RWPE1 (cell line): ENCODE measurements around the gene USP12.

Experiments used
- CTCF ChIA-PET: fragments of 350-600 bp; sonication (Branson Sonifier 250); formaldehyde crosslinking; extraction: SDS; loops from one replicate; lab custom pipeline; 2021; lab: Yijun Ruan, JAX
- POLR2A ChIA-PET: fragments of 400-600 bp; formaldehyde crosslinking; extraction: SDS; loops from one replicate; lab custom pipeline; 2020; ENCODE audit warnings: antibody characterized with exemption; ENCODE audit not compliant: low non-redundant PET; lab: Yijun Ruan, JAX
- DNase-seq: peaks from one replicate; pipeline ENCODE4 v3.0.0; 2012; ENCODE audit warnings: low spot score
- H3K27ac ChIP-seq: fragments of 450-650 bp; 2 replicates; pipeline ENCODE4 v1.5.1; 2017
- CTCF ChIP-seq: fragments of 450-650 bp; conservative IDR thresholded peaks from 2 replicates; pipeline ENCODE4 v1.5.1; 2017; ENCODE audit warnings: low read depth, mild to moderate bottlenecking

Gene USP12

GRCh38 chr13:27038323-27038722, 133.3 kb downstream of the USP12 start:
- TF ChIP-seq CTCF = no peak
- ChIA-PET CTCF (interaction anchor here (0.6 to 0.7 kb wide), 2 partner anchors 62 to 1635 kb away, joined by 3 read pairs; no protein-coding TSS in a partner anchor), POLR2A (no interaction called here)
- H3K27ac ChIP-seq = peak overlapping the region; percentile 61; the same call in 1 of the 2 replicates
- DNase-seq = peak; percentile 73

DNA sequence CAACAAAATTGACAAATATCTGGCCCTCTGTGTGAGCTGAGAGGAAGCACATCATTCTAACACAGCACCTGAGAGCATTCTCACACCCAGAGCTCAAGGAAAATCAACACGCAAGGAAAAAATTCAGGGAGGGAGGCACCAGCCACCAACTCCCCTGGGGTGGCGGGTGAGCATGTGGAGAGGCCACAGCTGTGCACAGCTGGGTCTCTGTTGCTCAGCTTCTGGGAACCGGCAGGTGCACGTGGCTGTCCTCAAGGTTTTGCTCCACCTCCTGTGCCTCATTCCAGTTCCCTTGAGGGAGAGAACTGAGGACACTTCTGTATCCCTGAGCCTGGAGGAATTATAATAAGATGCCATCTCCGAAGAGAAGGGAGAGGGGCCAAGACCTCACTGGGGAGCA, 134.0 kb downstream of the USP12 start:
- ChIA-PET POLR2A (no interaction called here), CTCF (interaction anchor here (0.7 kb wide), 1 partner anchor 44 kb away, joined by 3 read pairs; no protein-coding TSS in a partner anchor)
- no peak overlapping the region for H3K27ac ChIP-seq
- TF ChIP-seq CTCF = no peak
- no peak for DNase-seq

GRCh38 chr13:27037171-27037570, 134.4 kb downstream of the USP12 start:
- CTCF ChIA-PET = interaction anchor here (0.7 kb wide), 2 partner anchors 44 to 259 kb away, joined by 3 read pairs; no protein-coding TSS in a partner anchor
- H3K27ac ChIP-seq = no peak overlapping the region
- TF ChIP-seq CTCF = no peak
- DNase-seq = no peak
- POLR2A ChIA-PET = no interaction called here

DNA sequence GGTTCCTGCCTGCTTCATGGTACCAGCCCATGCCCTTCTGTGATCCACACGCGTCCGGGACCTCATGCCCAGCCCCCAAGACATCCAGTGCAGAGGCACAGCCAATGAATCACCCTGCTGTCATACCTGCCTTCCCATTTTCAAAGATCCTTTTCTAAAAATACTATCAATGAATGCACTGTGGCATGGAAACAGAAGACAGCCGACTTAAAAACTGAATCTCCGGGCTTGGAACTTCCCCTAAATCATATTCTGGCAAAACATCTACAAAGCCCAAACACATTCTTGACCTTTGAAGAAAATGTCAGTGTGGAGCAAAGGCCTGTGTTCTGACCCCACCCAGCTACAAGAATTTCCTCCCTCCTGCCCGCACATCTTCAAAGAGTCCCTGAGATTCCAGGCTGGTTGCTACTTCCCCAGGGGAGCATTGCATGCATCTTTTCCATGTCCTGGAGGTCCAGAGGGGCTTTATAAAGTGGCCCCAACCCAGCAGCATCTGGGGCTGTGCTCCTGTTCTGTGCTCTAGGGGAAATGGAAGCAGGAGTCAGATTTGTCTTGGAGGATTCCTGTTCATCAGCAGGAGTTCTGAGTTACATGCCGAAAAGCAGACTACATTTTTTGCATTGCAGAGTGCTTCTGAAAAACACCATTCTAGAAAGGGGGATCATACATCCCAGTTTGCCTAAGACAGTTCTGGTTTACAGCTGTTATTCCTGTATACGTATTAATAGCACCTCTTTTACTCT, 135.2 kb downstream of the USP12 start:
- H3K27ac ChIP-seq = peak overlapping the region; percentile 51; the same call in 1 of the 2 replicates
- no peak for TF ChIP-seq CTCF
- CTCF ChIA-PET = interaction anchor here (0.7 kb wide), 1 partner anchor 260 kb away, joined by 3 read pairs; no protein-coding TSS in a partner anchor
- POLR2A ChIA-PET = no interaction called here
- peak; percentile 35 for DNase-seq

DNA sequence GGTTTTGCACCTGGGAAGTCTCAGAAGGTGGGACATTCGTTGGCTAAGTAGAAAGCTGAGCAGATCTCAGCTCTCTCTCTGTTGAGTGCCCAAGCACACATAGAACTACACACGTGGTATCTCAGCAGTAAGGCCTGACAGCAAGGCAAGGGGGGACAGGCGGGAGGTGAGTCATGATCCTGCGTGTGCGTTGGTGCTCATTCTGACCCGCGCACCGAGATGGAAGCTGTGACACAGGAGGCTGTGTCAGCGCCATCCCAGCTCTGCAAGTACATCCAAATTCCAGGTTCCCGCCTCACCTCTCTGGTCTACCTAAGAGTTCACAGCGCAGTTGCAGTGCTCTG, 135.7 kb downstream of the USP12 start:
- DNase-seq = peak; percentile 14
- ChIA-PET POLR2A (no interaction called here), CTCF (no interaction called here)
- peak overlapping the region; percentile 51; the same call in 1 of the 2 replicates for H3K27ac ChIP-seq
- TF ChIP-seq CTCF = no peak

DNA sequence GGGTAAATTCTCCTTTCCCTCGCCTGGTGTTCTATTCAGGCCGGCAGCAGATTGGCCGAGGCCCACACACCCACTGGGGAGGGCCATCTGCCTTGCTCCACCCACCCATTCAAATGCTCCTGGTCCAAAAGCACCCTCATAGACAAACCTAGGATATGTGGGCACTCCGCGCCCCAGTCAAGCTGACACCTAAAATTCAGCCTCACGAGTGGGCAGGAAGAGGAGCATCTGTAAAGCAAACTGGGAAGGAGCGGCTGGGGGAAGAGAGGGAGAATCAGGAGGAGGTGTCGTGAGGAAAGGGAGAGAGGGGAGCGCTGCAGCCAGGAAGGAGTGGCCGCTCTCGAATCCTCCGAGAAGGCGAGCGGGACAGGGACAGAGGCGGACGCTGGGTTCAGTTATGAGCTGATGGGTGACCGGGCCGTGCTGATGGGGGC, 136.9 kb downstream of the USP12 start:
- no peak for TF ChIP-seq CTCF
- H3K27ac ChIP-seq = no peak overlapping the region
- DNase-seq = no peak
- CTCF ChIA-PET = no interaction called here
- POLR2A ChIA-PET = no interaction called here
